WI38 (cell line): Measurements from ENCODE around the gene SPRR2A.

Experiments used
- H3K4me3 ChIP-seq: 2 replicates; pipeline ENCODE4 v1.5.1; 2011; ENCODE audit warnings: low read depth, mild to moderate bottlenecking, control low read depth, low read length
- CTCF ChIP-seq: IDR thresholded peaks from 2 replicates; pipeline ENCODE4 v1.5.1; 2012; ENCODE audit warnings: low read depth, mild to moderate bottlenecking, control low read depth, low read length

The SPRR2A gene

GRCh38 chr1:153057375-153057774, at the start of gene SPRR2A:
TSS of gene SPRR2A (minus strand) at chr1:153057512. CDS start at chr1:153056735, 777 bp downstream.
- no peak for TF ChIP-seq CTCF
- H3K4me3 ChIP-seq, result no peak within 1 kb of the TSS

GRCh38 chr1:153100245-153100644, 42.9 kb upstream of the SPRR2A start:
- no peak overlapping the region for H3K4me3 ChIP-seq
- no peak for TF ChIP-seq CTCF

GRCh38 chr1:153099461-153100045, 42.2 kb upstream of the SPRR2A start:
- TF ChIP-seq CTCF, result no peak
- no peak overlapping the region for H3K4me3 ChIP-seq

GRCh38 chr1:153095764-153096163, 38.5 kb upstream of the SPRR2A start:
- TF ChIP-seq CTCF, result no peak
- H3K4me3 ChIP-seq, result no peak overlapping the region

GRCh38 chr1:153094426-153094825, 37.1 kb upstream of the SPRR2A start, which contains the start of gene SPRR2E:
TSS of gene SPRR2E (minus strand) at chr1:153094526. CDS start at chr1:153093751, 775 bp downstream.
- H3K4me3 ChIP-seq, result no peak within 1 kb of the TSS
- no peak for TF ChIP-seq CTCF

GRCh38 chr1:153087652-153088051, 30.3 kb upstream of the SPRR2A start:
- no peak for TF ChIP-seq CTCF

GRCh38 chr1:153081736-153082135, 24.4 kb upstream of the SPRR2A start:
- H3K4me3 ChIP-seq, result no peak overlapping the region
- no peak for TF ChIP-seq CTCF

More at GRCh38 chr1:153087652-153088051, 30.3 kb upstream of the SPRR2A start:
- H3K4me3 ChIP-seq, result no peak overlapping the region
